Esophagus (tissue), 2 donors: ENCODE measurements around the gene LRRC3. TPM values are rescaled to one million over a fixed set of nuclear protein-coding genes. Genes with fewer than 3 reads are reported as not detected.

Experiments used
- H3K27ac ChIP-seq, 2 donors: one replicate each; pipeline ENCODE4 v1.5.1; 2013; ENCODE audit warnings: low read depth in 2 of 2, mild to moderate bottlenecking in 2 of 2, inconsistent platforms in 1 of 2, low read length in 1 of 2, moderate library complexity in 1 of 2
- H3K27me3 ChIP-seq, 2 donors: one replicate each; pipeline ENCODE4 v1.6.1; 2013; ENCODE audit warnings: low read length in 2 of 2, control low read depth in 1 of 2, mild to moderate bottlenecking in 1 of 2; ENCODE audit not compliant: insufficient read depth in 2 of 2, control insufficient read depth in 1 of 2
- H3K36me3 ChIP-seq, 2 donors: one replicate each; pipeline ENCODE4 v1.6.1; 2013; ENCODE audit warnings: low read length in 1 of 2; ENCODE audit not compliant: control insufficient read depth in 2 of 2, insufficient read depth in 2 of 2
- H3K4me1 ChIP-seq, 2 donors: one replicate each; pipeline ENCODE4 v1.6.1; 2013; ENCODE audit warnings: low read length in 1 of 2; ENCODE audit not compliant: control insufficient read depth in 2 of 2, insufficient read depth in 2 of 2
- H3K4me3 ChIP-seq, 2 donors: one replicate each; pipeline ENCODE4 v1.5.1; 2013; ENCODE audit warnings: low read length in 2 of 2, mild to moderate bottlenecking in 2 of 2, low read depth in 1 of 2, moderate library complexity in 1 of 2
- H3K9me3 ChIP-seq, 2 donors: one replicate each; pipeline ENCODE4 v1.6.1; 2013; ENCODE audit warnings: mild to moderate bottlenecking in 2 of 2, low read depth in 1 of 2, low read length in 1 of 2, moderate library complexity in 1 of 2; ENCODE audit not compliant: control insufficient read depth in 2 of 2, insufficient read depth in 1 of 2
- WGBS, 2 donors: extraction: QIAGEN DNeasy Blood & Tissue Kit; methylation state at CpG; one replicate each; pipeline ENCODE4 v1.1.7; 2013; 5-methylcytosine and 5-hydroxymethylcytosine counted together
- polyA plus RNA-seq, 2 donors: library from polyadenylated mRNA; stranded (reverse); fragments of 200-250 nt; gene quantifications; one replicate each; pipeline ENCODE4 v1.2.3, GENCODE V29; 2013
- donor health status: healthy with polysubstance abuse.
- donor health status: Bipolar disorder and iron deficiency.

LRRC3 gene
- polyA plus RNA-seq, 2 donors = 0.63 to 0.93 TPM

GRCh38 chr21:44444286-44444931 lies 10.9 kb upstream of the LRRC3 start:
- H3K9me3 ChIP-seq = peaks cover 4% of the 10 kb centered on the region in 2 donors
- no peak overlapping the region for H3K27ac ChIP-seq
- peaks cover 0 to 2% of the 10 kb centered on the region in 2 donors for H3K27me3 ChIP-seq
- H3K4me1 ChIP-seq = no peaks in the 10 kb centered on the region
- 75 to 76% methylated on average over 21 of the region's 21 CpGs for WGBS, 2 donors
- H3K4me3 ChIP-seq = no peak overlapping the region
- H3K36me3 ChIP-seq = no peaks in the 10 kb centered on the region

- 77 to 78% methylated on average over 19 of the region's 19 CpGs for WGBS, 2 donors
- H3K4me3 ChIP-seq = no peak overlapping the region
- H3K36me3 ChIP-seq = no peaks in the 10 kb centered on the region
- H3K4me1 ChIP-seq = no peaks in the 10 kb centered on the region
- no peak overlapping the region for H3K27ac ChIP-seq
- peaks cover 0 to 2% of the 10 kb centered on the region in 2 donors for H3K27me3 ChIP-seq
- peaks cover 4% of the 10 kb centered on the region in 2 donors for H3K9me3 ChIP-seq
Measured at GRCh38 chr21:44445145-44445812, 10.0 kb upstream of the LRRC3 start.

- H3K9me3 ChIP-seq = peaks cover 4 to 7% of the 10 kb centered on the region in 2 donors
- WGBS, 2 donors = 62 to 64% methylated on average over 13 of the region's 13 CpGs
Measured at GRCh38 chr21:44448651-44449131, 6.6 kb upstream of the LRRC3 start.

GRCh38 chr21:44449473-44450363 lies 5.6 kb upstream of the LRRC3 start:
- Histone ChIP-seq H3K4me1 (no peaks in the 10 kb centered on the region), H3K27me3 (peaks cover 0 to 2% of the 10 kb centered on the region in 2 donors), H3K27ac (no peak overlapping the region), H3K9me3 (peaks cover under 1 to 4% of the 10 kb centered on the region in 2 donors), H3K4me3 (no peak overlapping the region), H3K36me3 (no peaks in the 10 kb centered on the region)
- WGBS, 2 donors = 58 to 66% methylated on average over 28 of the region's 28 CpGs

More at GRCh38 chr21:44448651-44449131, 6.6 kb upstream of the LRRC3 start:
- Histone ChIP-seq H3K4me3 (no peak overlapping the region), H3K36me3 (no peaks in the 10 kb centered on the region), H3K4me1 (no peaks in the 10 kb centered on the region), H3K27ac (no peak overlapping the region), H3K27me3 (peaks cover 0 to 2% of the 10 kb centered on the region in 2 donors)

GRCh38 chr21:44450402-44450801 lies 4.9 kb upstream of the LRRC3 start:
- Histone ChIP-seq H3K9me3 (peaks cover 0 to 7% of the 10 kb centered on the region in 2 donors), H3K4me3 (no peak overlapping the region), H3K27me3 (peaks cover 0 to 2% of the 10 kb centered on the region in 2 donors), H3K36me3 (no peaks in the 10 kb centered on the region), H3K4me1 (no peaks in the 10 kb centered on the region), H3K27ac (no peak overlapping the region)
- 72 to 74% methylated on average over 14 of the region's 14 CpGs for WGBS, 2 donors

GRCh38 chr21:44450999-44451398 lies 4.3 kb upstream of the LRRC3 start:
- peaks cover 0 to 7% of the 10 kb centered on the region in 2 donors for H3K9me3 ChIP-seq
- peaks cover 0 to 2% of the 10 kb centered on the region in 2 donors for H3K27me3 ChIP-seq
- 79 to 86% methylated on average over 14 of the region's 14 CpGs for WGBS, 2 donors
- no peak overlapping the region for H3K4me3 ChIP-seq
- no peaks in the 10 kb centered on the region for H3K4me1 ChIP-seq
- no peak overlapping the region for H3K27ac ChIP-seq
- no peaks in the 10 kb centered on the region for H3K36me3 ChIP-seq

GRCh38 chr21:44453120-44453519 lies 2.2 kb upstream of the LRRC3 start:
- WGBS, 2 donors = 93% methylated on average over 3 of the region's 3 CpGs
- Histone ChIP-seq H3K27ac (no peak overlapping the region), H3K9me3 (peaks cover 0 to 7% of the 10 kb centered on the region in 2 donors), H3K4me3 (no peak overlapping the region), H3K27me3 (peaks cover 0 to 2% of the 10 kb centered on the region in 2 donors), H3K36me3 (no peaks in the 10 kb centered on the region), H3K4me1 (peaks cover 0 to 2% of the 10 kb centered on the region in 2 donors)

- WGBS, 2 donors = 84 to 90% methylated on average over 5 of the region's 5 CpGs
- H3K36me3 ChIP-seq = no peaks in the 10 kb centered on the region
- H3K27me3 ChIP-seq = no peaks in the 10 kb centered on the region
- H3K9me3 ChIP-seq = peaks cover 0 to 7% of the 10 kb centered on the region in 2 donors
- H3K4me3 ChIP-seq = no peak overlapping the region
- no peak overlapping the region for H3K27ac ChIP-seq
- H3K4me1 ChIP-seq = peaks cover 0 to 2% of the 10 kb centered on the region in 2 donors
Measured at GRCh38 chr21:44454058-44454457, 1.3 kb upstream of the LRRC3 start.

- Histone ChIP-seq H3K4me1 (peaks cover 0 to 4% of the 10 kb centered on the region in 2 donors), H3K27ac (no peak overlapping the region), H3K36me3 (no peaks in the 10 kb centered on the region), H3K9me3 (peaks cover 0 to 7% of the 10 kb centered on the region in 2 donors), H3K4me3 (peak overlapping the region; percentile 49 to 70), H3K27me3 (no peaks in the 10 kb centered on the region)
- WGBS, 2 donors = 0 to 2% methylated on average over 65 to 72 of the region's 72 CpGs
Measured at GRCh38 chr21:44455524-44456213, 359 bp downstream of the LRRC3 start.
